SKM-1 (cell line): Measurements from ENCODE around the gene FAM161A.

ENCODE experiments used
- DNase-seq: peaks from one replicate; lab custom pipeline; 2025; ENCODE audit not compliant: unreplicated experiment; lab: John Stamatoyannopoulos, UW

Gene FAM161A

DNA sequence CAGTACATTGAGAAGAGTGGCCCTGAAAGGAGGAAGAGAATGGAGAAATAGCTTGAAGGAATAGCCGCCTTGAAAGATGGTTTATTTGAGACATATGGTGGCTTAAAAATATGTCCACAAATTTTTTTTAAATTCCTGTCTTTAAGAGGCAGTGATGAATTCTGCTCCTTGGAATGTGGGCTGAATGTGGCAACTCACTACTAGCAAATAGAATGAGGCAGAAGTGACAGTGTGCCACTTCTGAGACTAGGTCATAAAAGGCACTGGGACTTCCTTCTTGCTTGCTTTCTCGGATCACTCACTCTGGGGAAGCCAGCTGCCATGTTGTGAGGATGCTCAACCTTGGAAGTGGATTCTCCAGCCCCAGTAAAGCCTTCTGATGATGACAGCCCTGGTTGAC, 67.0 kb downstream of the FAM161A start:
- no peak for DNase-seq

DNA sequence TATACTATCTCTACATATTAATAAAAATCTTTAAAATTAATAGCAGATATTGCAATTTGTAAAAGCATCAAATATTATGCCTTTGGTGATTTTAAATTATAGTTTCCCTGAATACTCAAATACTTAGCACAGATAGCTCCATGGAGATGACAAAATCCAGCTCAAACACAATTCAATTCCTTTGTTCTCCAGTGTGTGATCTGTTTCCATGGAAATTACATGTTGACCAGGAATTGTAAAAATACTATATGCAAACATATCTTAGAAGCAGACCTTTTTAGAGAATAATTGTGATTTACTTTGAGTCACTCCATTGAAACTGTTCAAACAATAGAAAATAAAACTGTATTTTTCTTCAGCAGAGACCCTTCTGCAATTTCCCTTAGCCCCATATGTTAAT, 68.3 kb downstream of the FAM161A start:
- DNase-seq: no peak

GRCh38 chr2:61784643-61785042, 69.2 kb downstream of the FAM161A start:
- no peak for DNase-seq

- DNase-seq: no peak
Observed at GRCh38 chr2:61775956-61776570, 77.8 kb downstream of the FAM161A start.
